Femur (tissue), 1 donor: ENCODE results near the gene LAGE3.

Experiments
- DNase-seq: peaks from one replicate; pipeline ENCODE4 v3.0.0-alpha.2; 2017

Gene LAGE3

DNA sequence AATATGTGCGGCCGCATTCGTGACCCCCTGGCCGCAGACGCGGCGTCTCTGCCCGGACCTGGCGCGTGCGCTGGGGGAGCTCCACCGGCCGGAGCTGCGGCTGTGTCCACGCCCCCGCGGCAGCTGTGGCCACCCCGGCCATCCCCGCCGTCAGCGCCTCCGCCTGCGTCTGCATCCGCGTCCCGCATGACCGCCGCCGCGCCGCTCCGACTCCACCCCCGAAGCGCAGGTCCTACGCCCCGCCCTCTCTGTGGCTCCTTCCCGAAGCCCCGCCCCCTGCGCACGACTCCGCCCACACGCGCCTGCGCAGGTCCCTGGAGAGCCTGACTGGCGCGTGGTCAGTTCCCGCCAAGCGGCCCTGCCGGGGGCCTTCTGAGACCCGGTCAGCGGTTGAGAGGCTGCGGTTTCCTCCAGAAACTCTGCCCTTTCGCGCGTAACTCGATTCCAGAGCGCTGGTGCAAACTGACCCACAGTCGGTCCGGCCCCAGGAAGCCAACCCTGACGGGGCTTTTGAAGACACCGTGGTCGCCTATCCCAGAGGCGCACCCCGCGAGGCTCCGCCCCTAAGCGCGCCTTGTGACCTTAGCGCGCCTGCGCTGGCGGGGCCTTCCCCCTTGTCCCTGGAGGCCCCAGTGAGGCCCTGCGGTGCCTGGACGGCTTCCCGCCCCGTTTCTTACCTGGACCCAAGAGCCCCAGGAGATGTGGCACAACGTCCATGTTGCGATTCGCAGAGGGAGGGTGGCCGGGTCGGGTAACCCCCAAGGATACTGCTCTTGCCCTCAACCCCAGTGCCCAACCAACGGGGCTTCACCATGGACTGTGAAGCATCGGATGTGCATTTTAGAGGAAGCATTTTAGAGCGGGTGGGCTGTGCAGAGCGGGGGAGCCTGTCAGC is at the start of gene LAGE3:
Gene LAGE3 (minus strand): TSS at position 554 of the 895 bp plus-strand sequence. CDS start 366 bp downstream, at position 188.
- peak; percentile 94 for DNase-seq

GRCh38 chrX:154526901-154527675 is 48.0 kb upstream of the LAGE3 start:
- DNase-seq: peak; percentile 94

GRCh38 chrX:154525606-154526490 is 46.8 kb upstream of the LAGE3 start:
- DNase-seq: no peak

DNA sequence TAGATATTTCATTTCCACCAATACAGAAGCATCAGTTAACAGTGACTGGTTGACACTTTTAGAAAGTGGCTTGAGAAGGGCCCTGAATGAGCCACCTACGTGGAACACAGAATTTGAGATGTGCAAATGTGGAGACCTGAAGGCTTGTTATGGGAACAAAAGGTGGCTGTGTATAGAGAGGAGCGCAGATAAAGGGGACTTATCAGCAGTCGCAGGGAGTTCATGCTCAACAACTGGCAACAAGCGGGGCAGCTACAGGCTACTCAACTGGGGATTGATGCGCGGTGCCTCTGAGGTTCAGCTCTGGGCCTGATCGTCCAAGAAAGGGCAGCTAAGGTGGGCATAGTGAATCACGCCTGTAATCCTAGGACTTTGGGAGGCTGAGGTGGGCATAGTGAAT is 40.3 kb upstream of the LAGE3 start:
- DNase-seq: no peak

- DNase-seq: no peak
Measured at GRCh38 chrX:154517101-154517781, 38.2 kb upstream of the LAGE3 start.

GRCh38 chrX:154516656-154517100 is 37.6 kb upstream of the LAGE3 start:
- peak; percentile 53 for DNase-seq

- DNase-seq: peak; percentile 97
Measured at GRCh38 chrX:154515966-154516655, 37.0 kb upstream of the LAGE3 start, which contains the start of gene FAM3A. FAM3A (minus strand) TSS chrX:154516232; CDS start chrX:154515772, 460 bp downstream.

DNA sequence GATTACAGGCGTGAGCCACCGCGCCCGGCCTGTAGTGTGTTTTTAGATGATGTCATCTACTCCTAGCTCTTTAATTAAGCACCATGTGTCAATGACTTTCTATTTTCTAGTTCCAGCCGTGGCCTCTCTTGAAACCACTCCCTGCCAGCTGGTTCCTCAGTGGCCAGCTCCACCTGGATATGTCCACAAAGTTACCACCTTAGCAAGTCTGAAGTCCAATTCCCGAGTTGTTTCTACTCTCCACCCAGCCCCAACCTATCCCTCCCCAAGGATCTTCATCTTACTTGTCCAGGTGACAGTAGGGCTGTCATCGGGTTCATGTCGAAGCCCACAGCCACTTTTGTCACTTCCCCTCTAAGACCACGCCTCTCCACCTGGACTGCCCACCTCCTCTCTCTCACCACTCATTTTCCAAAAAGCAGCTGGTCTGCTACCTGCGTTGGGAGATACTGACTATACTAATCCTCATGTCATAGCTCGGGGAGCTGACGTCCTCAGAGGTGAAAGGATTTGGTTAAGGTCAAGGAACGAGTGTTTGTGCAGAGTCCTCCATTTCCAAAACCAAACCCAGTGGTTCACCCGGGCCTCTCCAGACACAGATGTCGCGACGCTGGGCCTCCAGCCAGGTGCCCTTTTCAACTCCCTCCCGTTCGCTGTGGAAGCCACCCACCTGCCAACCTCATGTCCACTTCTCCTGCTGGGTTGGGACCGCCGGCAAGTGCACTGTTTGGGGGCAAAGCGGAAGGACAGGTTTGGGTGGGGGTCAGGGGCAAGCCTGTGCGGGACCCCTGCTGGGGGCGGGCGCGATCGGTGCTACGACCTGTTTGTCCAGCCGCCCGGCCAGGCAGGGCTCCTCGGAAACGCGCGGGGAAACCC is 36.2 kb upstream of the LAGE3 start:
- peak; percentile 51 for DNase-seq

DNA sequence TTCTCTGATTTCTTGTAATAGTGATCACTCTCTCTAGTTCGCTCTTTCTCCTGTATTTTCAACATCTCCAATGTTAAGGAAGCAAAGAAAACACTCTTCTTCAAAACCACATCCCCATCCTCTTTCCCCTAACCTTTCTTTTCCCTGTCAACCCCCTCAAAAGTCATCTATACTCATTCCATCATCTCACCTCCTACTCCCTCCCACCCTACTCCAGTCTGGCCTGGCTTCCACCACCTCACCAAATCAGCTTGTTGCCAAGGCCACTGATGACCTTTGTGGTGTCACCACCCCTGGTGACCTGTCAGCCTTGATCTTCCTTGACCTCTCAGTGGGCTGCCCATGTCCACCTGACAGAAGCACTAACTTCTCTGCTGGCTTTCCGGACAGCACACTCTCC is 34.6 kb upstream of the LAGE3 start:
- DNase-seq: no peak

- no peak for DNase-seq
Measured at GRCh38 chrX:154512879-154513553, 33.9 kb upstream of the LAGE3 start.

- no peak for DNase-seq
Measured at GRCh38 chrX:154511761-154512160, 32.7 kb upstream of the LAGE3 start.

GRCh38 chrX:154509455-154509854 is 30.4 kb upstream of the LAGE3 start:
- DNase-seq: no peak

GRCh38 chrX:154508384-154508745 is 29.3 kb upstream of the LAGE3 start:
- no peak for DNase-seq

DNA sequence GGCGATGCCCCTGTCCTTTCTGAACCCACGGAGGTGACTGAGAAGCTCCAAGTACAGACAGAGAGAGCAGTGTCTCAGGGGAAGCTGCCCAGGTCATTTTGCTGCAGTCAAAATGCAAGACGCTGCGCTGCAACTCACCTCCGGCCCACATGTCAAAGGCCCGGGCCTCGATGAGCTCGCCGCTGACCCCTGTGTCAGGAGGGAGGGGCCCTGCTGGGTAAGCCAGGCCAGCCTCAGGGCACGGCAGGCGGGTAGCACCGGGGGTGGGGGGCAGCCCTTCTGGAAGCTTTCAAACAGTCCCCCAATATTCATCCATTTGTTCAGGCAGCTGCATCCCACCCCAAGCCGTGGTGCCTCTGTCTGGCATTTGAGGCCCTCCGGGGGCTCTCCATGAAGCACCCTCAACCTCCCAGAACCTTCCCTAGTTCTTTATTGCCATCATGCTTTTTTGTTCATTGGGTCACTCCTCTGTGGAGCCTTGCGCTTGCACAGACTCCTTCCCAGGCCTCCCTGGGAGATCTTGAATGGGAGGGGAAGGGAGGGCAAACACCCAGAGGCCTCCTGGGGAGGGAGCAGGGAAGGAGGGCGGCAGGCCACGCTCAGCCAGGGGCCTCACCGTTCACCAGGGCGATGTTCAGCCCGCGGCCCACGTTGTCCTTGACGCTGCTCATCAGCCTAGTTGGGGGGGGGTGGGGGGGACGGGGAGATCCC is 28.7 kb upstream of the LAGE3 start:
- no peak for DNase-seq

DNA sequence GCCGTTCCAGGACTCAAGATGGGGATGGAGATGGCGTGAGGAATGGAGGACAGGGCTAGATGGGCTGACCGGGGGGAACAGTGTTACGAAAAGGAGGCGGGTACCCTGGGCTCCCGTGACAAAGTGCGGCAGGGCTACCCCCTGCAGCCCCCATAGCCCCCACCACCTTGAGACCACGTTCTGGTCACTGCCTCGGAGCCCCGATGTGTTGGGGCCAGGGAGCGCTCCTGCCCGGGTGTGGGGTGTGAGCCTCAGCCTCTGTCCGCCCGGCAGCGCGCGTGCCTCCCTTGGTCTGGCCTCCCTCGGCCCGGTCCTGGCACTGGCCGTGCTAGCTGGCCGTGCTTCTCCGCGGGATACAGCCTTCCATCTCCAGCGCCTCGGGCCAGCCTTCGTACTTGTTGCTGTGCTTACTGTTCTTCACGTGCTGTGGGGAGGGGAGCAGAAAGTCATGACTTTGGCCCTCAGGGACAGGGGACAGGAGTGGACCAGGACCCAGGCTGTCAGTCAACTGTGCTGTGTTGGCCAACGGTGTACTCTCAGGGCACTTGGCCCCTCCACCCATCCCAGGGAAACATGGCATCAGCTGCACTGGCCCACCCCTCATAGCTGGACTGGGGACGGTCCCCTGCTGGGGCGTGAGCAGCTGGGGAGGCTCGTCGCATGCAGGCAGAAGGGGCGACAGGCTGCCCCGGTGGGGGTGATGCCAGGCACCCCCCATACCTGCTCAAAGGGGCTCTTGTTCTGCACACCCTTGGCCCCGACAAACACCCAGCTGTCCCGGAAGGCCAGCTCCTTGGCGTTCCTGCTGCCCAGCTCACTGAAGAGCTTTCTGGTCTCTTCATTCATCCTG is 27.6 kb upstream of the LAGE3 start:
- no peak for DNase-seq

DNA sequence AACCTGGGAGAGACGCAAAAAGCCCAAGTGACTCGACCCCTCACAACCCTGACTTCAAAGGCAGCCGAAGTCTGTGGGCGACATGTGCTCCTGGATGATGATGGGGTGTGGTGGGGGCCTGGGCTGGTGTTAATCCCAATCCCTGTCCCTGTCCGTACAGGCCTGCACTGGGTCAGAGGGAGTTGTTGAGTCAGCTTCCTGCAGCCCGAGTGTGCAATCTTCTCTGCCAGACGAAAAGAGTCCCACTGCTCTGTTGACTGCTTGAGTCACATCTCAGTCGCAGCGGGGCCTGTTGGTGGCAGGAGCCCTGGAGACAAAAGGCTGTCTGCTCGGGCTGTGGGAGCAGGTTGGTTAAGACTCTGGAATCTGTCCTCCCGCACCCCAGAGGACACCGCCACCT is 26.7 kb upstream of the LAGE3 start:
- DNase-seq: no peak

DNA sequence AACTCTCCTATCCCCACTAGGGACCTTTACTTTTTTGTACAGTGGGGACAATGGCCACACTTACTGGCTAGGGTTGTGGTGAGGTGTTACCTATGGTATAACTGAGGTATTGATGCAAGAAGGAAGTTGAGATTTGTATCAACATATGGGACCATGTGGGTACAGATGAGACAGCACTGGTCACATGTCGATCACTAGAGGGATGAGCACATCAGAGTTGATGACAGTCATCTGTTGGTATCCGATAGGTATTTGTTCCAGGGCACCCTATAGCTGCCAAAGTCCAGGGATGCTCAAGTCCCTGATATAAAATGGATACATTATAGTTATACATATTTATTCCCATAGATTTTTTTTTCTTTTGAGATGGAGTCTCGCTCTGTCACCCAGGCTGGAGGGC is 23.9 kb upstream of the LAGE3 start:
- DNase-seq: no peak

DNA sequence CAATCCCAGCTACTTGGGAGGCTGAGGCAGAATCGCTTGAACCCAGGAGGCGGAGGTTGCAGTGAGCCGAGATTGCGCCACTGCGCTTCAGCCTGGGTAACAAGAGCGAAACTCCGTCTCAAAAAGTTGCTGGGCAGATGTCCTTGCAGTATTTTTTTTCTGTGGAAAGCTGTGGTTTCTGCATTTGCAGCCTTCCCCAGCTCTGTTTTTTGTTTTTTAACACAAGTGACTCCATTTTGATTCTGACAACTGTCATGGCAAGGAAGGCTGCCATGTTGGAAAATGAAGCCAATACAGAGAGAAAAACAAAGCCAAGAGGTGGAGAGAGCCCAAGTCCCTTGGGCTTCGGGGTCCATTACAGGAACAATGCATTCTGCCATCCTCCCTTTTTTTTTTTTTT is 23.0 kb upstream of the LAGE3 start:
- DNase-seq: no peak
